ENCODE data around the gene LYZL2. TPM values are rescaled to one million over a fixed set of nuclear protein-coding genes. Genes with fewer than 3 reads are reported as not detected.
"Not testable (repeated sequence)": the region's sequence is repeated elsewhere in the genome, so short reads cannot be mapped to it uniquely, and the experiment has no call there.

The LYZL2 gene
- total RNA-seq, 1 donor from 2014 or later = not detected

DNA sequence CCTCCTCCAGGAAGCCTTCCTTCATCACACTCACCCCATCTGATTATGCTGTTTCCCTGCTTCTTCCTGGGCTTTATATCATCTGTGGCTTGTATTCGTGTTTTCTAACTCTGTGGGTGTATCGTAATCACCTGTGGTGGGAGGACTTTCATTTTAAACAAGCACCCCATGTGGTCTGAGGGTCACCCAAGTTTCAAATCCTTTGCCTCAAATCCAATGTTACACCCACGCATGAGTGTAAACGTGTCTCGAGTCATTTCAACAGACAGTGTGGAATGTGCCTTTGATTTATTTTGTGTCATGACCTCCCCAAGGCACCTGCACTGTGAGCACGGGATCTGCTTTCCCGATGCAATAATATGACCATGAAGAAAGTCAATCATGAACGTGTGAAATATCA lies 17.5 kb upstream of the LYZL2 start:
- TF ChIP-seq, protein P1, sequence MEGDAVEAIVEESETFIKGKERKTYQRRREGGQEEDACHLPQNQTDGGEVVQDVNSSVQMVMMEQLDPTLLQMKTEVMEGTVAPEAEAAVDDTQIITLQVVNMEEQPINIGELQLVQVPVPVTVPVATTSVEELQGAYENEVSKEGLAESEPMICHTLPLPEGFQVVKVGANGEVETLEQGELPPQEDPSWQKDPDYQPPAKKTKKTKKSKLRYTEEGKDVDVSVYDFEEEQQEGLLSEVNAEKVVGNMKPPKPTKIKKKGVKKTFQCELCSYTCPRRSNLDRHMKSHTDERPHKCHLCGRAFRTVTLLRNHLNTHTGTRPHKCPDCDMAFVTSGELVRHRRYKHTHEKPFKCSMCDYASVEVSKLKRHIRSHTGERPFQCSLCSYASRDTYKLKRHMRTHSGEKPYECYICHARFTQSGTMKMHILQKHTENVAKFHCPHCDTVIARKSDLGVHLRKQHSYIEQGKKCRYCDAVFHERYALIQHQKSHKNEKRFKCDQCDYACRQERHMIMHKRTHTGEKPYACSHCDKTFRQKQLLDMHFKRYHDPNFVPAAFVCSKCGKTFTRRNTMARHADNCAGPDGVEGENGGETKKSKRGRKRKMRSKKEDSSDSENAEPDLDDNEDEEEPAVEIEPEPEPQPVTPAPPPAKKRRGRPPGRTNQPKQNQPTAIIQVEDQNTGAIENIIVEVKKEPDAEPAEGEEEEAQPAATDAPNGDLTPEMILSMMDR (IDR thresholded peaks at IDR 0.05; ENCODE audit: insufficient read depth, low read length, poor library complexity, severe bottlenecking) = no peak
- Histone ChIP-seq H3K36me3 (ENCODE audit: control insufficient read depth, insufficient read depth, low read length) (no peaks in the 10 kb centered on the region), H3K4me3 (ENCODE audit: low read depth, low read length) (no peak overlapping the region), H3K27me3 (ENCODE audit: control insufficient read depth, insufficient read depth, low read length) (peaks cover 14% of the 10 kb centered on the region)
- DNase-seq (ENCODE audit: low read depth) = no peak

DNA sequence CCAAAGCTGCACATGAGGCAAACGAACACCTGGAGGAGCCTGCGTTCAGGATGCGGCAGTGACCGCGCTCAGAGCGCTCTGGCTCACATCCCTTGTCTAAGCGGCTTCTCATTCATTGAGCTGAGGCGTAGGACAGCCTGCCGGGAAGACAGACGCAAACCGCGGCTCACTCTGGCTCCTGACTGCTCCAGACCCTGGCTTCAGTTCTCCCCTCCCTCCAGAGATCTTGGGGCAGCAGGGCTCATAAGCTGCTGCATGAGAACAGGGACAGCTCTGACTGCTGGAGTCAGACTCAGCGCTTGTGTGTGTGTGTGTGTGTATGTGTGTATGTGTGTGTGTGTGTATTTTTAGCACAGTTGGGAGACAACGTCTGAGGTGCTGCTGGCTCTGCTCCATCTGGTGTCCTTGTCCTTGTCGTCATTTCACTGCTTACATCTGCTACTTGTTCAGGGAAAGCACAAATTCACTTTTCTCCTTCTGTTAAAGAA lies 15.8 kb upstream of the LYZL2 start:
- Histone ChIP-seq H3K36me3 (ENCODE audit: control insufficient read depth, insufficient read depth, low read length) (no peaks in the 10 kb centered on the region), H3K27me3 (ENCODE audit: control insufficient read depth, insufficient read depth, low read length) (peaks cover 14% of the 10 kb centered on the region), H3K4me3 (ENCODE audit: low read depth, low read length) (no peak overlapping the region)
- DNase-seq (ENCODE audit: low read depth) = no peak
- TF ChIP-seq, protein P1 (IDR thresholded peaks at IDR 0.05; ENCODE audit: insufficient read depth, low read length, poor library complexity, severe bottlenecking) = no peak

DNA sequence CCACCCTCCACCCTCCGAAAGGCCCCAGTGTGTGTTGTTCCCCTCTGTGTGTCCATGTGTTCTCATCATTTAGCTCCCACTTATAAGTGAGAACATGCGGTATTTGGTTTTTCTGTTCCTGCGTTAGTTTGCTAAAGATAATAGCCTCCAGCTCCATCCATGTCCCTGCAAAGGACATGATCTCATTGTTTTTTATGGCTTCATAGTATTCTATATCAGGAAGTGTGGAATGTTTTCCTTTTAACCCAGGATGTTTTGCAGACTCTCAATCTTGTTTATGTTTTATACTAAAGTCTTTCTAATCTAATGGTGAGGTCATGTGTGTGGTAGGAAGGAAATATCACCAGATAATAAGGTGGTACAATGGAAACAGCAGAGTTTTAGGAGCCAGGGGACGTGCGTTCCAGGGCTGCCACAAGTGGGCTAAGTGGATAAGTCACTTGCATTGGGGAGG lies 14.9 kb upstream of the LYZL2 start:
- H3K27me3 ChIP-seq (ENCODE audit: control insufficient read depth, insufficient read depth, low read length) = peaks cover 14% of the 10 kb centered on the region
- H3K4me3 ChIP-seq (ENCODE audit: low read depth, low read length); DNase-seq (ENCODE audit: low read depth); H3K36me3 ChIP-seq (ENCODE audit: control insufficient read depth, insufficient read depth, low read length): not testable (repeated sequence)

DNA sequence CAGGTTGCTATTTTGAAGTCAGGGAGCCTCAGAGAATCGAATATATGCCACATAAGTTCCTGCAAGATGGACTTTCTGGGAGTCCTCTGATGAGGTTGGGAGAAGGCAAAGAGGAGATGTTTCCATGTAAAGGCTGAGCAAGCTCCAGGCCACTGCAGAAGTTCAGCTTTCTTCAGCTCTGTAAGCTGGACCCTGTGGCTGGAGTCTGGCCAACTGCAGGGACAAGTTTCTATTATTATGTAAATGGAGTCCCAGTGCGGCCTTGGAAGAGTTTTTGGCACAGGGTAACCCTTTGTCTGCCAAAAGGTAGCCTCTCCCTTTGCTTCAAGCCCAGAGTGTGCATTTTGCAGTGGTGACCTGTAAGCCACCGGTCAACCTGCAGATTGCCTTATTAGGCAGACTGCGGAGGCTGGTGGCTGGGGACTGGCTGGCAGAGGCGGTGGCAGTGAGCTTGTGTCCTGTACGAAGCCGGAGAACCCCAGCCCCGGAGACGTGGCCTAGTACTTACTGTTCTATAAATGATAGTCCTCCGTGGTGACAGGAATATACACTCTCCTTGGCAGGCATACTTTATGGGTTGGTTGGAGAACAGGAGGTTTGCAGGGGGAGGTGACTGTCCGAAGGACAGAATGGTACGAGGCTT lies 14.1 kb upstream of the LYZL2 start:
- H3K27me3 ChIP-seq (ENCODE audit: control insufficient read depth, insufficient read depth, low read length) = peaks cover 14% of the 10 kb centered on the region
- not testable (repeated sequence) for DNase-seq (ENCODE audit: low read depth); H3K36me3 ChIP-seq (ENCODE audit: control insufficient read depth, insufficient read depth, low read length); H3K4me3 ChIP-seq (ENCODE audit: low read depth, low read length)

DNA sequence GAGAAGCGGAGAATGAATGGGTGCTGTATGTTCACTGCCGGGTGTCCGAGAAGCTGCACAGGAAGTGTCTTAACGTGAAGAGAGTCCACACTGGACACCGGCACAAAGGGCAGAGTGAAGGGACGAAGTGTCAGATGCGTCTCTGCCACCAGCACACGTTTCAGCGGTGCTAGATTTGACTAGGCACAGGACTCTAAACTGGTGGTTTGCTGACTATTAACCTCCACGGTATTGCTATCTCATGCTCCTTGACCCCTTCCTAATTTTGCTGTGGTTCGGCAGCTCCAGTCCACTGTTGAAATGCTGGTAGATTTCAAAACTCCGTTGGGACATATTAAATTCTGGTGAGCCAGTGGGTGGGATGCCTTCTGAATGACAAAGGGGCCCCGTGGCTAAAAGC lies 13.3 kb upstream of the LYZL2 start:
- DNase-seq (ENCODE audit: low read depth); H3K4me3 ChIP-seq (ENCODE audit: low read depth, low read length); H3K36me3 ChIP-seq (ENCODE audit: control insufficient read depth, insufficient read depth, low read length): not testable (repeated sequence)
- H3K27me3 ChIP-seq (ENCODE audit: control insufficient read depth, insufficient read depth, low read length) = peaks cover 14% of the 10 kb centered on the region

DNA sequence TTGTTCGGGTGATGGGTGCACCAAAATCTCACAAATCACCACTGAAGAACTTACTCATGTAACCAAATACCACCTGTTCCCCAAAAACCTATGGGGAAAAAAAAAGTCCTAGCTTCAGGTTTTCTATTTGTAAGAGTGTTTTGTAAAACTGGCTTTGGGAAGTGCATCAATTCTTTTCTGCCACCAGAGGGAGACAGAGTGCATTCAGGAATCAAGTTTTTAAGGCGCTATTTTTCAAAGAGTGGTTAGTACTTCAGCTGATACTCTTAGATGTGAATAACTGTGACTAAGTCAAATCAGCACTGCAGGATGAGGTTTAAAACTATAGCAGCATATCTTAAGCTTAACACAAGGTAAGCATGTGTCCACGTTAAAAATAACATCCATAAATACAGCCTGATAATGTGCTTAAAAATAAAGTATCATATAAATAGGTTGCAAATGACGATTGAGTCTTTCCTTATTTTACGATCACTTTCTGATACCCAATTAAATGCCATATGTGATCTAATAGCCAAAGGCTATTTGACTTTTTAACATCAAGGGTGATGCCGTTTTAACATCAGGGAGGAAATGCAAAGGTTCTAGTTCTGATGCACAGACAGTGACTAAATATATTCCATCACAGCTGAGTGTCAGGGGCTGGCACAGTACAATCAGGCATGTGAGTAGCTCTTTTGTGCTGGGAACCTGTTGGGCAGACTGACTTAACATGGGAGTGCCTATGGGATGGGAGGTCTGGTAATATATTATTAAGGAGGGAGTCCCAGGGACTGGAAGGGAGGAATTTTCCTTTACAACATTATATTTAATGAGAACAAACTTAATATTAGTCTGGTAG lies 10.6 kb upstream of the LYZL2 start:
- H3K4me3 ChIP-seq (ENCODE audit: low read depth, low read length) = no peak overlapping the region
- H3K27me3 ChIP-seq (ENCODE audit: control insufficient read depth, insufficient read depth, low read length) = peaks cover under 1% of the 10 kb centered on the region
- no peaks in the 10 kb centered on the region for H3K36me3 ChIP-seq (ENCODE audit: control insufficient read depth, insufficient read depth, low read length)
- TF ChIP-seq, protein P1 (IDR thresholded peaks at IDR 0.05; ENCODE audit: insufficient read depth, low read length, poor library complexity, severe bottlenecking) = peak; percentile 82
- DNase-seq (ENCODE audit: low read depth) = peak; percentile 42

DNA sequence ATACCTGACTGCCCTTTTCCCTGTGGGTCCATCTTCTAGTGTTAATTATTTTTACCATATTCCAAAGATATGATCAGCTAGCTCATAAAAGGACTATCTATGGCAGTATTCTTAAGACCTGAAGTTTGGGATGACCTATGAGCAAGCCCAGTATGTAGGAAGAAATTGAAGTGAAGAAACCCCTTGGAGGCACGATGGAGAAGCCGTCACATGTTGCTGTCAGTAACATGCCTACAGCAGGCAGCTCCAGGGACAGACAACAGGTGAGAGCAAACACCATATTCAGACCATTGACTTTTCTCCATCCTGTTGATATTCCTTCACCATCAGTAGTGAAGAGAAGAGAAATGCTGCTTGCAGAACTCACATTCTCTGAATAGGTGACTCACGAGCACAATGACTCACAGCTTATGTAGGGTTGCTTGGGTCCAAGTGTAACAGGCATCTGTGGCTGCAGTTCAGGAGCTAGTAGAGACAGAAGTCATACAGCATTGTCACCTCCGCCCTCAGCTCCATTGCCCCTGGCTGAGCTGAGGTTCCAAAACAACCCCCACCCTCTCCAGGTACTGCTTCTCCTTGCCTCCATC lies 8.4 kb upstream of the LYZL2 start:
- TF ChIP-seq, protein P1 (IDR thresholded peaks at IDR 0.05; ENCODE audit: insufficient read depth, low read length, poor library complexity, severe bottlenecking) = no peak
- H3K4me3 ChIP-seq (ENCODE audit: low read depth, low read length) = no peak overlapping the region
- no peaks in the 10 kb centered on the region for H3K36me3 ChIP-seq (ENCODE audit: control insufficient read depth, insufficient read depth, low read length)
- no peaks in the 10 kb centered on the region for H3K27me3 ChIP-seq (ENCODE audit: control insufficient read depth, insufficient read depth, low read length)
- DNase-seq (ENCODE audit: low read depth) = peak; percentile 91
